SK-N-SH (cell line): Measurements from ENCODE around the gene EVA1B. TPM values are rescaled to one million over a fixed set of nuclear protein-coding genes. Genes with fewer than 3 reads are reported as not detected.

Experiments used
- CTCF ChIA-PET: fragments of 300-600, 350-600 bp; formaldehyde crosslinking; extraction: SDS; loops from one replicate; lab custom pipeline; 2021; lab: Yijun Ruan, JAX
- POLR2A ChIA-PET: fragments of 350-600 bp; sonication (Branson Sonifier 250); formaldehyde crosslinking; extraction: SDS; loops from one replicate; lab custom pipeline; 2020; ENCODE audit warnings: antibody characterized with exemption, inconsistent platforms; lab: Yijun Ruan, JAX
- DNase-seq: peaks from one replicate; pipeline ENCODE4 v3.0.0; 2012
- H2AFZ ChIP-seq: fragments of 200-600 bp; sonication (generic); 2 replicates; pipeline ENCODE4 v1.8.1; 2016; ENCODE audit warnings: antibody characterized with exemption, mild to moderate bottlenecking, low read depth
- H3F3A ChIP-seq: fragments of 200-600 bp; sonication (generic); replicated peaks from 2 replicates; pipeline ENCODE3; 2016; ENCODE audit warnings: antibody characterized with exemption, mild to moderate bottlenecking; ENCODE audit not compliant: insufficient read depth
- H3K27ac ChIP-seq, 2 experiments: fragments of 200-500 bp in 1 of 2; fragments of 200-600 bp in 1 of 2; sonication (Bioruptor generic) in 1 of 2; sonication (generic), shearing (Covaris generic) in 1 of 2; 2 replicates each; pipeline versions ENCODE4 v1.5.1 to v1.6.1; 2014 to 2016; ENCODE audit warnings: low read depth in 2 of 2, inconsistent platforms in 1 of 2, low read length in 1 of 2, mild to moderate bottlenecking in 1 of 2, mixed read lengths in 1 of 2
- H3K27me3 ChIP-seq: fragments of 200-600 bp; sonication (generic), shearing (Covaris generic); 2 replicates; pipeline ENCODE4 v1.6.1; 2016; ENCODE audit warnings: mixed run types; ENCODE audit not compliant: insufficient read depth
- H3K36me3 ChIP-seq, 2 experiments: fragments of 200-500 bp in 1 of 2; fragments of 200-600 bp in 1 of 2; sonication (Bioruptor generic) in 1 of 2; sonication (generic) in 1 of 2; replicated peaks in 1 of 2; 2 replicates each; pipeline versions ENCODE3 to v1.5.1; 2014 to 2016; ENCODE audit warnings: low read length in 1 of 2, mild to moderate bottlenecking in 1 of 2; ENCODE audit not compliant: insufficient read depth in 2 of 2, control insufficient read depth in 1 of 2
- H3K4me1 ChIP-seq, 2 experiments: fragments of 200-500 bp in 1 of 2; fragments of 200-600 bp in 1 of 2; sonication (Bioruptor generic) in 1 of 2; sonication (generic), shearing (Covaris generic) in 1 of 2; 2 replicates each; pipeline versions ENCODE4 v1.5.1 to v1.6.1; 2014 to 2016; ENCODE audit warnings: low read depth in 1 of 2, low read length in 1 of 2, mixed run types in 1 of 2; ENCODE audit not compliant: insufficient read depth in 2 of 2, control insufficient read depth in 1 of 2
- H3K4me2 ChIP-seq: fragments of 200-600 bp; sonication (generic), shearing (Covaris generic); 2 replicates; pipeline ENCODE4 v1.6.1; 2017; ENCODE audit warnings: mixed run types
- H3K4me3 ChIP-seq, 2 experiments: fragments of 200-500 bp in 1 of 2; fragments of 200-600 bp in 1 of 2; sonication (Bioruptor generic) in 1 of 2; sonication (generic), shearing (Covaris generic) in 1 of 2; 2 replicates each; pipeline versions ENCODE4 v1.5.1 to v1.8.1; 2014 to 2016; ENCODE audit warnings: low read depth in 2 of 2, inconsistent platforms in 1 of 2, low read length in 1 of 2, mild to moderate bottlenecking in 1 of 2, mixed read lengths in 1 of 2, moderate library complexity in 1 of 2
- H3K79me2 ChIP-seq: fragments of 200-600 bp; sonication (generic); 2 replicates; pipeline ENCODE4 v1.8.1; 2017; ENCODE audit warnings: mild to moderate bottlenecking; ENCODE audit not compliant: insufficient read depth
- H3K9ac ChIP-seq: fragments of 200-600 bp; sonication (generic); 2 replicates; pipeline ENCODE4 v1.6.1; 2017; ENCODE audit warnings: mixed run types
- H3K9me2 ChIP-seq: fragments of 200-600 bp; sonication (generic); 2 replicates; pipeline ENCODE4 v1.6.1; 2017; ENCODE audit warnings: mixed run types
- H3K9me3 ChIP-seq: fragments of 200-600 bp; sonication (generic); 2 replicates; pipeline ENCODE4 v1.6.1; 2017; ENCODE audit warnings: mixed run types, mild to moderate bottlenecking, moderate library complexity
- H4K20me1 ChIP-seq: fragments of 200-600 bp; sonication (generic); 2 replicates; pipeline ENCODE4 v1.6.1; 2017; ENCODE audit warnings: mild to moderate bottlenecking, mixed run types; ENCODE audit not compliant: insufficient read depth
- EP300 ChIP-seq, 2 experiments: IDR thresholded peaks; 2 replicates each; pipeline versions ENCODE4 v1.4.0 to v1.6.1; 2012; ENCODE audit warnings: borderline replicate concordance in 1 of 2, low read depth in 1 of 2, low read length in 1 of 2
- FOXM1 ChIP-seq: IDR thresholded peaks from 2 replicates; pipeline ENCODE4 v1.4.0; 2012; ENCODE audit warnings: low read depth, mild to moderate bottlenecking
- GABPA ChIP-seq: IDR thresholded peaks from 2 replicates; pipeline ENCODE4 v1.4.0; 2012; ENCODE audit warnings: low read depth, mild to moderate bottlenecking
- GATA2 ChIP-seq: sonication (generic); formaldehyde crosslinking; IDR thresholded peaks from 2 replicates; pipeline ENCODE4 v1.5.0; 2020; ENCODE audit warnings: mild to moderate bottlenecking, missing genetic modification reagents
- NFIC ChIP-seq: IDR thresholded peaks from 2 replicates; pipeline ENCODE4 v1.4.0; 2012; ENCODE audit warnings: borderline replicate concordance
- RAD21 ChIP-seq: IDR thresholded peaks from 2 replicates; pipeline ENCODE4 v1.6.1; 2012; ENCODE audit warnings: mild to moderate bottlenecking, low read length
- REST ChIP-seq: IDR thresholded peaks from 2 replicates; pipeline ENCODE4 v1.6.1; 2012; ENCODE audit warnings: mild to moderate bottlenecking, low read depth, low read length, moderate library complexity
- RFX5 ChIP-seq: IDR thresholded peaks from 2 replicates; pipeline ENCODE4 v1.6.1; 2012; ENCODE audit warnings: mild to moderate bottlenecking, improper control_type of control experiment, low read length
- USF1 ChIP-seq: IDR thresholded peaks from 2 replicates; pipeline ENCODE4 v1.4.0; 2012; ENCODE audit warnings: low read depth, borderline replicate concordance
- whole genome bisulfite sequencing: methylation state at CpG from one replicate; pipeline ENCODE4 v1.1.6; 2017; ENCODE audit warnings: low lambda C conversion rate; 5-methylcytosine and 5-hydroxymethylcytosine counted together
- polyA plus RNA-seq, 3 experiments: library from polyadenylated mRNA; depleted of rRNA; stranded (reverse); fragments of >200 nt; gene quantifications; 2 replicates each; pipeline ENCODE4 v1.2.3, GENCODE V29; 2012
- TF ChIP-seq, protein P1 (sequence below): IDR thresholded peaks from 2 replicates; pipeline ENCODE4; 2012

Gene EVA1B
- polyA plus RNA-seq, 1 of the 3 experiments (the other 2 are of a cell fraction) = 38.9 TPM

DNA sequence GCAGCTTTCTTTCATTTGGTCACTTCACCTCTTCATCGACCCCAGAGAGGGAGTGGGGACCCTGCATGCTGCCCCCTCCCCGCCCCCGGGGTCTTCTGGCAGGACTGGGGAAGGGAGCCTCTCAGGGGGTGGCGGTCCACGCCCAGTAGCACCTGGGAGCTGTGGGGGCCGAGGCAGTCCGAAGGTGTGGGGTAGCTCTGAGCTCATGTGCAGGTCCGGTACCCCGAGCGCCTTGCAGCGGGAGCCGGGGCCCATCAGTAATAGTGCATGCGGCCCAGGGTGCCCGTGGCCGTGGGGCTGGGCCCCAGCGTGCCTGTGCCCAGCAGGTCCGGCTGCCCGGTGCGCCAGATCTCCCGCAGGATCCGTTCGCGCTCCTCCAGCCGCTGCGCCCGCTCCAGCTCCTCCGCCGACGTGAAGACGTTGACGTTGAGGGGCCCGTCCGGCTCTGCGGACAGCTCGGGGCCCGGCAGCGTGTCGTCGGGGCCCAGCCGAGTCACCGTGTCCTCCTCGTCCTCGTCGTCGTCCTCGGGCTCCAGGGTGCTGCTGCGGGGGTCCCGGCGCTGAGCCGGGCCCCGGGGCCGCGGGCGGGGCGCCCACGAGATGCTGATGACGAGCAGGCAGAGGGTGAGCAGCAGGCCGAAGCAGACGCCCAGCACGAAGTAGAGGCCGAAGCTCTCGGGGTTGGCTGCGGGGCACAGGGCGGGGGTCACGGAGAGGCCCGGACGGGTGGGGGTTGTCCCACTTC is 1.2 kb downstream of the EVA1B start:
- H3K9ac ChIP-seq = no peak overlapping the region
- peaks cover 9 to 24% of the 10 kb centered on the region in 2 experiments; a peak in 1 of 4 replicates for H3K4me1 ChIP-seq
- peak overlapping the region; percentile 78 for H3K4me3 ChIP-seq
- ChIA-PET CTCF (interaction anchor here (0.5 to 5.7 kb wide), 6 partner anchors 20 to 172 kb away, joined by 3 to 29 read pairs (median 7); partner anchors contain the start of gene TRAPPC3), POLR2A (interaction anchor here (0.9 to 1.2 kb wide), 3 partner anchors 15 to 63 kb away, joined by 3 to 4 read pairs (median 3); partner anchors contain the start of genes SH3D21 and STK40)
- H3K9me3 ChIP-seq = no peaks in the 10 kb centered on the region
- peak overlapping the region; percentile 90; the same call in 1 of the 2 replicates for H3K4me2 ChIP-seq
- no peak overlapping the region for H2AFZ ChIP-seq
- peak overlapping the region in 1 of 2 experiments; percentile 70; a peak in 2 of 4 replicates for H3K27ac ChIP-seq
- peaks cover 18% of the 10 kb centered on the region; the same call in 1 of the 2 replicates for H3K79me2 ChIP-seq
- H4K20me1 ChIP-seq = 0 out of 2 replicates have a peak, but pooled peaks cover 3% of the 10 kb centered on the region
- DNase-seq = no peak
- 95% methylated on average over 49 of the region's 67 CpGs for WGBS
- no peak for TF ChIP-seq USF1
- no peak for TF ChIP-seq RFX5
- TF ChIP-seq FOXM1 = no peak
- TF ChIP-seq RAD21 = no peak
- no peak for TF ChIP-seq NFIC
- TF ChIP-seq GABPA = no peak
- TF ChIP-seq, protein P1, sequence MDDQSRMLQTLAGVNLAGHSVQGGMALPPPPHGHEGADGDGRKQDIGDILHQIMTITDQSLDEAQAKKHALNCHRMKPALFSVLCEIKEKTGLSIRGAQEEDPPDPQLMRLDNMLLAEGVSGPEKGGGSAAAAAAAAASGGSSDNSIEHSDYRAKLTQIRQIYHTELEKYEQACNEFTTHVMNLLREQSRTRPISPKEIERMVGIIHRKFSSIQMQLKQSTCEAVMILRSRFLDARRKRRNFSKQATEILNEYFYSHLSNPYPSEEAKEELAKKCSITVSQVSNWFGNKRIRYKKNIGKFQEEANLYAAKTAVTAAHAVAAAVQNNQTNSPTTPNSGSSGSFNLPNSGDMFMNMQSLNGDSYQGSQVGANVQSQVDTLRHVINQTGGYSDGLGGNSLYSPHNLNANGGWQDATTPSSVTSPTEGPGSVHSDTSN = no peak
- TF ChIP-seq REST = no peak
- TF ChIP-seq GATA2 = no peak
- TF ChIP-seq EP300 (IDR thresholded peaks at IDR 0.05; ENCODE audit: borderline replicate concordance in 1 of 2, low read depth in 1 of 2, low read length in 1 of 2) = no peak
- H3K36me3 ChIP-seq = peaks cover 0 to 6% of the 10 kb centered on the region in 2 experiments
- peaks cover 5% of the 10 kb centered on the region for H3F3A ChIP-seq
- no peaks in the 10 kb centered on the region for H3K9me2 ChIP-seq
- no peaks in the 10 kb centered on the region for H3K27me3 ChIP-seq
